ENCODE data around the gene CLMN.

Gene CLMN

GRCh38 chr14:95338436-95338835, 18.7 kb upstream of the CLMN start:
- H3K4me3 ChIP-seq = no peak overlapping the region
- H3K9ac ChIP-seq (ENCODE audit: insufficient read length) = no peak overlapping the region
- no peak for TF ChIP-seq EZH2 (IDR thresholded peaks at IDR 0.05)
- no peak for TF ChIP-seq FOXP2 (optimal IDR thresholded peaks at IDR 0.05; ENCODE audit: control extremely low read depth, extremely low read length, insufficient read depth)
- no peak for TF ChIP-seq POLR2AphosphoS5 (IDR thresholded peaks at IDR 0.05; ENCODE audit: borderline replicate concordance, low read depth, low read length)
- H3K36me3 ChIP-seq (ENCODE audit: insufficient read depth, low read length) = no peaks in the 10 kb centered on the region
- no peak overlapping the region for H3K27ac ChIP-seq
- DNase-seq (ENCODE audit: low read depth, low spot score) = no peak
- H3K9me3 ChIP-seq (ENCODE audit: low read depth, low read length) = no peaks in the 10 kb centered on the region

- Histone ChIP-seq H3K9ac (ENCODE audit: insufficient read length) (no peak overlapping the region), H3K27ac (no peak overlapping the region), H3K36me3 (ENCODE audit: insufficient read depth, low read length) (no peaks in the 10 kb centered on the region), H3K9me3 (ENCODE audit: low read depth, low read length) (no peaks in the 10 kb centered on the region), H3K4me3 (no peak overlapping the region)
- TF ChIP-seq FOXP2 (optimal IDR thresholded peaks at IDR 0.05; ENCODE audit: control extremely low read depth, extremely low read length, insufficient read depth) (no peak), POLR2AphosphoS5 (IDR thresholded peaks at IDR 0.05; ENCODE audit: borderline replicate concordance, low read depth, low read length) (no peak), EZH2 (IDR thresholded peaks at IDR 0.05) (no peak)
- no peak for DNase-seq (ENCODE audit: low read depth, low spot score)
Measured at GRCh38 chr14:95337041-95337595, 17.4 kb upstream of the CLMN start.

GRCh38 chr14:95336192-95336760, 16.6 kb upstream of the CLMN start:
- Histone ChIP-seq H3K9ac (ENCODE audit: insufficient read length) (no peak overlapping the region), H3K9me3 (ENCODE audit: low read depth, low read length) (no peaks in the 10 kb centered on the region), H3K36me3 (ENCODE audit: insufficient read depth, low read length) (no peaks in the 10 kb centered on the region), H3K4me3 (no peak overlapping the region), H3K27ac (no peak overlapping the region)
- DNase-seq (ENCODE audit: low read depth, low spot score) = no peak
- no peak for TF ChIP-seq POLR2AphosphoS5 (IDR thresholded peaks at IDR 0.05; ENCODE audit: borderline replicate concordance, low read depth, low read length)
- TF ChIP-seq FOXP2 (optimal IDR thresholded peaks at IDR 0.05; ENCODE audit: control extremely low read depth, extremely low read length, insufficient read depth) = no peak
- no peak for TF ChIP-seq EZH2 (IDR thresholded peaks at IDR 0.05)

- Histone ChIP-seq H3K4me3 (no peak overlapping the region), H3K9ac (ENCODE audit: insufficient read length) (no peak overlapping the region), H3K27ac (no peak overlapping the region), H3K36me3 (ENCODE audit: insufficient read depth, low read length) (no peaks in the 10 kb centered on the region), H3K9me3 (ENCODE audit: low read depth, low read length) (no peaks in the 10 kb centered on the region)
- no peak for DNase-seq (ENCODE audit: low read depth, low spot score)
- TF ChIP-seq EZH2 (IDR thresholded peaks at IDR 0.05) = no peak
- no peak for TF ChIP-seq FOXP2 (optimal IDR thresholded peaks at IDR 0.05; ENCODE audit: control extremely low read depth, extremely low read length, insufficient read depth)
- TF ChIP-seq POLR2AphosphoS5 (IDR thresholded peaks at IDR 0.05; ENCODE audit: borderline replicate concordance, low read depth, low read length) = no peak
Measured at GRCh38 chr14:95335071-95335470, 15.4 kb upstream of the CLMN start.

GRCh38 chr14:95334044-95334443, 14.3 kb upstream of the CLMN start:
- TF ChIP-seq EZH2 (IDR thresholded peaks at IDR 0.05) (no peak), FOXP2 (optimal IDR thresholded peaks at IDR 0.05; ENCODE audit: control extremely low read depth, extremely low read length, insufficient read depth) (no peak), POLR2AphosphoS5 (IDR thresholded peaks at IDR 0.05; ENCODE audit: borderline replicate concordance, low read depth, low read length) (no peak)
- no peak for DNase-seq (ENCODE audit: low read depth, low spot score)
- no peak overlapping the region for H3K9ac ChIP-seq (ENCODE audit: insufficient read length)
- no peak overlapping the region for H3K4me3 ChIP-seq
- H3K36me3 ChIP-seq (ENCODE audit: insufficient read depth, low read length) = no peaks in the 10 kb centered on the region
- H3K9me3 ChIP-seq (ENCODE audit: low read depth, low read length) = no peaks in the 10 kb centered on the region
- H3K27ac ChIP-seq = no peak overlapping the region

GRCh38 chr14:95332641-95333040, 12.9 kb upstream of the CLMN start:
- Histone ChIP-seq H3K27ac (no peak overlapping the region), H3K9ac (ENCODE audit: insufficient read length) (no peak overlapping the region), H3K9me3 (ENCODE audit: low read depth, low read length) (no peaks in the 10 kb centered on the region), H3K36me3 (ENCODE audit: insufficient read depth, low read length) (no peaks in the 10 kb centered on the region), H3K4me3 (no peak overlapping the region)
- DNase-seq (ENCODE audit: low read depth, low spot score) = no peak
- TF ChIP-seq EZH2 (IDR thresholded peaks at IDR 0.05) = no peak
- TF ChIP-seq FOXP2 (optimal IDR thresholded peaks at IDR 0.05; ENCODE audit: control extremely low read depth, extremely low read length, insufficient read depth) = no peak
- TF ChIP-seq POLR2AphosphoS5 (IDR thresholded peaks at IDR 0.05; ENCODE audit: borderline replicate concordance, low read depth, low read length) = no peak

- DNase-seq (ENCODE audit: low read depth, low spot score) = no peak
- no peaks in the 10 kb centered on the region for H3K36me3 ChIP-seq (ENCODE audit: insufficient read depth, low read length)
- H3K27ac ChIP-seq = no peak overlapping the region
- H3K4me3 ChIP-seq = no peak overlapping the region
- H3K9me3 ChIP-seq (ENCODE audit: low read depth, low read length) = no peaks in the 10 kb centered on the region
- no peak for TF ChIP-seq POLR2AphosphoS5 (IDR thresholded peaks at IDR 0.05; ENCODE audit: borderline replicate concordance, low read depth, low read length)
- TF ChIP-seq EZH2 (IDR thresholded peaks at IDR 0.05) = no peak
- no peak for TF ChIP-seq FOXP2 (optimal IDR thresholded peaks at IDR 0.05; ENCODE audit: control extremely low read depth, extremely low read length, insufficient read depth)
- no peak overlapping the region for H3K9ac ChIP-seq (ENCODE audit: insufficient read length)
Measured at GRCh38 chr14:95331708-95332408, 12.2 kb upstream of the CLMN start.

GRCh38 chr14:95330591-95331370, 11.1 kb upstream of the CLMN start:
- TF ChIP-seq EZH2 (IDR thresholded peaks at IDR 0.05) (no peak), POLR2AphosphoS5 (IDR thresholded peaks at IDR 0.05; ENCODE audit: borderline replicate concordance, low read depth, low read length) (no peak), FOXP2 (optimal IDR thresholded peaks at IDR 0.05; ENCODE audit: control extremely low read depth, extremely low read length, insufficient read depth) (no peak)
- no peak for DNase-seq (ENCODE audit: low read depth, low spot score)
- no peaks in the 10 kb centered on the region for H3K36me3 ChIP-seq (ENCODE audit: insufficient read depth, low read length)
- H3K9me3 ChIP-seq (ENCODE audit: low read depth, low read length) = no peaks in the 10 kb centered on the region
- no peak overlapping the region for H3K9ac ChIP-seq (ENCODE audit: insufficient read length)
- no peak overlapping the region for H3K27ac ChIP-seq
- no peak overlapping the region for H3K4me3 ChIP-seq
